AG08396 (cell line): ENCODE results near the gene SLC27A4.
A peak's percentile ranks its signal among the peaks of the same experiment; 100 is the strongest.

Source experiments
- DNase-seq: peaks from one replicate; pipeline ENCODE4 v3.0.0; 2012; ENCODE audit warnings: low spot score, mixed read lengths

SLC27A4 gene

GRCh38 chr9:128365525-128365924 is 25.2 kb downstream of the SLC27A4 start:
- no peak for DNase-seq

- no peak for DNase-seq
Measured at GRCh38 chr9:128369024-128369706, 28.8 kb downstream of the SLC27A4 start.

GRCh38 chr9:128370367-128370751 is 30.0 kb downstream of the SLC27A4 start:
- DNase-seq: no peak

GRCh38 chr9:128370752-128371629 is 30.7 kb downstream of the SLC27A4 start, which contains the start of gene URM1:
TSS of gene URM1 (plus strand) at chr9:128371374. CDS start at chr9:128371381, 7 bp downstream.
- peak; percentile 96 for DNase-seq

- no peak for DNase-seq
Measured at GRCh38 chr9:128371630-128372117, 31.3 kb downstream of the SLC27A4 start.

GRCh38 chr9:128372188-128372641 is 31.9 kb downstream of the SLC27A4 start:
- no peak for DNase-seq

GRCh38 chr9:128372784-128373183 is 32.5 kb downstream of the SLC27A4 start:
- peak; percentile 56 for DNase-seq

GRCh38 chr9:128374221-128374675 is 33.9 kb downstream of the SLC27A4 start:
- DNase-seq: no peak

- DNase-seq: no peak
Measured at GRCh38 chr9:128375865-128376264, 35.5 kb downstream of the SLC27A4 start.

GRCh38 chr9:128382261-128382660 is 41.9 kb downstream of the SLC27A4 start:
- no peak for DNase-seq

- DNase-seq: no peak
Measured at GRCh38 chr9:128383007-128383753, 42.9 kb downstream of the SLC27A4 start.

GRCh38 chr9:128383791-128384190 is 43.5 kb downstream of the SLC27A4 start:
- no peak for DNase-seq

GRCh38 chr9:128384801-128385495 is 44.6 kb downstream of the SLC27A4 start:
- no peak for DNase-seq

- no peak for DNase-seq
Measured at GRCh38 chr9:128385496-128386460, 45.5 kb downstream of the SLC27A4 start.

- no peak for DNase-seq
Measured at GRCh38 chr9:128388150-128388549, 47.8 kb downstream of the SLC27A4 start.

- DNase-seq: no peak
Measured at GRCh38 chr9:128389395-128390149, 49.2 kb downstream of the SLC27A4 start.

- DNase-seq: no peak
Measured at GRCh38 chr9:128390150-128390812, 50.0 kb downstream of the SLC27A4 start.

- no peak for DNase-seq
Measured at GRCh38 chr9:128390813-128391711, 50.7 kb downstream of the SLC27A4 start.
